Putamen (tissue), 1 donor: Measurements from ENCODE around the gene NCAPG2.
A peak's percentile ranks its signal among the peaks of the same experiment; 100 is the strongest.

ENCODE experiments used
- DNase-seq: peaks from one replicate; pipeline ENCODE4 v3.0.0-alpha.2; 2016; ENCODE audit warnings: low spot score

The NCAPG2 gene, protein sequence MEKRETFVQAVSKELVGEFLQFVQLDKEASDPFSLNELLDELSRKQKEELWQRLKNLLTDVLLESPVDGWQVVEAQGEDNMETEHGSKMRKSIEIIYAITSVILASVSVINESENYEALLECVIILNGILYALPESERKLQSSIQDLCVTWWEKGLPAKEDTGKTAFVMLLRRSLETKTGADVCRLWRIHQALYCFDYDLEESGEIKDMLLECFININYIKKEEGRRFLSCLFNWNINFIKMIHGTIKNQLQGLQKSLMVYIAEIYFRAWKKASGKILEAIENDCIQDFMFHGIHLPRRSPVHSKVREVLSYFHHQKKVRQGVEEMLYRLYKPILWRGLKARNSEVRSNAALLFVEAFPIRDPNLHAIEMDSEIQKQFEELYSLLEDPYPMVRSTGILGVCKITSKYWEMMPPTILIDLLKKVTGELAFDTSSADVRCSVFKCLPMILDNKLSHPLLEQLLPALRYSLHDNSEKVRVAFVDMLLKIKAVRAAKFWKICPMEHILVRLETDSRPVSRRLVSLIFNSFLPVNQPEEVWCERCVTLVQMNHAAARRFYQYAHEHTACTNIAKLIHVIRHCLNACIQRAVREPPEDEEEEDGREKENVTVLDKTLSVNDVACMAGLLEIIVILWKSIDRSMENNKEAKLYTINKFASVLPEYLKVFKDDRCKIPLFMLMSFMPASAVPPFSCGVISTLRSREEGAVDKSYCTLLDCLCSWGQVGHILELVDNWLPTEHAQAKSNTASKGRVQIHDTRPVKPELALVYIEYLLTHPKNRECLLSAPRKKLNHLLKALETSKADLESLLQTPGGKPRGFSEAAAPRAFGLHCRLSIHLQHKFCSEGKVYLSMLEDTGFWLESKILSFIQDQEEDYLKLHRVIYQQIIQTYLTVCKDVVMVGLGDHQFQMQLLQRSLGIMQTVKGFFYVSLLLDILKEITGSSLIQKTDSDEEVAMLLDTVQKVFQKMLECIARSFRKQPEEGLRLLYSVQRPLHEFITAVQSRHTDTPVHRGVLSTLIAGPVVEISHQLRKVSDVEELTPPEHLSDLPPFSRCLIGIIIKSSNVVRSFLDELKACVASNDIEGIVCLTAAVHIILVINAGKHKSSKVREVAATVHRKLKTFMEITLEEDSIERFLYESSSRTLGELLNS

DNA sequence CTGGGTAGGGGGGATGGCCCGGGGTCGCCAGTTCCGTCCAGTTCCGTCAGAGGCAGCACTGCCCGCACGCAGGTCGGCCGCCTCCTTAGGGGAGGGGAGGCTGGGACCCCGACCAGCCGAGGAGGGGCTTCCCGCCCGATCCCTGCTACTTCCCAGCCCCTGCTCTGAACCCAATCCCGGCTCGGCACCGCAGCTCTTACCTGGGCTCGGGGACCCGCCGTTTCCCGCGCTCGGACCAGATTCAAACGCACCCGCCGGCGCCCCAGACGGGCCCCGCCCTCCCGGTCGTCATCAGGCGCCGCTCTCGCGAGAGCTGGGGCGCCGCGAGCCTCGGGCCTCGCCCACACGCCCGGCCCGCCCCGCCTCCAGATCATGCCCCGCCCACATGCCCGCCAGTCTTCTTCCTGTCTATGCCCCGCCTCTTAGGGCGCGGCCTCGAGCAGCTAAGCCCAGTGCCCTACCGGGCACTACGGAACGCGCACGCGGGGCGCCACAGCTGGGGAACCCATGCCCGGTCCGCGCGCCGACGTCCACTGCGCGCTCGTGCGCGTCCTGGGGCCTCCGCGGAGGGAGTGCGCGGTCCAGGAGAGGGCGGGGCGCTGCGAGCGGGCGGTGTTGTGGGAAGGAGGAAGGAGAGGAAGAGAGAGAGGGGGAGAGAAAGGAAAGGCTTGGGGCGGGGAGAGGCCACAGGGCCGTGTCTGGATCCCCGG, at the start of gene NCAPG2:
Gene NCAPG2, minus strand, starts transcription at position 281 of the 710 bp plus-strand sequence. CDS start 2,905 bp downstream, outside the sequence.
- peak; percentile 98 for DNase-seq

DNA sequence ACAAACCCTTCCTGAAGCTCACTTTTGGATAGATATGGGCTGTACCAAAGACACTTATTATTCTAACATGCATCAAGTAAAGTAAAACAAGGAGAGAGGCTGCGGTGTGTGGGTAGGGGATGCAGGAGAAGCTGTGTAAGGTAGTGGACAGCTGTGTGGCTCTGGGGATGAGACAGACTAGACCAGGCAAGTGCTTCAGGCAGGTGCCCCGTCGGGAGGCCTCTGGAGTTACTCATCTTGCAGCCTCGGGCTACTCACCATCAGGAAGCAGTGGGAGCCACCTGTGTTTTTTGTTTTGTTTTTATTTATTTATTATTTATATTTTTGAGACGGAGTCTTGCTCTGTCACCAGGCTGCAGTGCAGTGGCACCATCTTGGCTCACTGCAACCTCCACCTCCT, 49.3 kb upstream of the NCAPG2 start:
- DNase-seq: no peak

DNA sequence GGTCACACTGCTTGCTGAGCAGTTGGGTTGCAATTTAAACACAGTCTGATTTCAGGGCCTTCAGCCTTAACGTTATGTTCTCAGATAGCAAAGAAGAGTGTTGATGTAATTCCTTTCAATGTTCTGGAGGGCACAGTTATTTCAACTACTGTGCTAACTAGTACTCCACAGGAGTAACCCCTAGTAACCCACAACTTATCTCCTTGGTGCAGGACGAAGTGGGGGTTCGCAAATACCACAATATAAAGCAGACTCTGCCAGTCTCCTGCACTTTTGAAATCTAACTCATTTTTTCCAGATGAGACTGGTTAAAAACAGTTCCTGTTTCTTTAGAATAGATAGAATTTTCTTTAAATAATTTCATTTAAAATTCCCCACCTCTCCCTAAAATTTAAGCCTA, 47.1 kb upstream of the NCAPG2 start:
- DNase-seq: no peak

DNA sequence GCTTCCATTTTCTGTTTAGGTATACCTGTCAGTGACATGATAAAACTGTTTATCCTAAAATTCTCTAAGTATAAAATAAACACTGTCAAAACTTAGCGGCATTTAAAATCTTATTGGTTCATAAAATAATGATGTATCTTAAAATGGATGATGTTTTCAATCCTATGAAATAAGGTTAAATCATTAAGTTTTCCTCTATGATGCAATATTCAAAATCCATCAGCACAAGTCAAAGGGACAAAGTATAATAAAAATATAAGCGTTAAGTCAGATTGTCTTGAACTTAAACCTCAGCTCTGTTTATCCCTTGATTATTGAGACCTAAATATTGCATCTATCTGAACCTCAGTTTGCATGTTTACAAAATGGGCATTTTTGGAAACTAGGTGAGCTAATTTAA, 46.6 kb upstream of the NCAPG2 start:
- no peak for DNase-seq

DNA sequence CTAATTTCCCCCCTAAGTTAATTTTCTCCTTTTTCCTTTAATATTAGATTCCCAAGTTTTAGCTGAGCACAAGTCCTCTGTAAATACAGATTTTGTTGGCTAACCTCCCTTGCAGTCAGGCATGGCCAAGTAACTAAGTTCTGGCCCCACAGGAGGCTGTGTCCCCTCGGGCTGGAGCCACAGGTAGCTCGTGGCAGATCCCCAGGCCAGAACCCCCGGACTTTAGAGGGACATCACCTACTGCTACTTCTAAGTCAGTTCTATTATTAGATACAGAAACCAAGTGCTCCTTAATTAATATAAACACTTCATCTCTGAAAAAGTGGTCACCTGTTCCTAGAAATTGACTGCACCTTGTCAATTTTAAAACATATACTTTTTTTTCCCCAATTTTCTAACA, 46.1 kb upstream of the NCAPG2 start:
- DNase-seq: no peak

DNA sequence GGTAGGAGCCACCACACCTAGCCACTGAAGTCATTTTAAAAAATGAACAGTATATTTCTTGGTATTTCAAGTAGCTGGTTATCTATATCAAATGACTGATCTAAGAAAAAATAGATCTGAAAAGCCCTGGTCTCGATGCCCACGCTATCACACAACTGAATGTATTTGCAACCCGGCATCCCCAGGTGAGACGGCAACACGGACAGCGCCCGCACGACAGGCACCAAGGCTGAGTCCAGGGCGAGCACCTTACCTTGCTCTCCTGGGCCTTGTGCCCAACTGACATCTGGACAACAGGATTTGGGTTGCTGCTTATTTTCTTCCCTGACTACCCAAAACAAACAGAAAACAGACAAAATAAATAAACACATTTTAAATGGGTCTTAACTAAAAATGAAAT, 44.8 kb upstream of the NCAPG2 start:
- DNase-seq: no peak

DNA sequence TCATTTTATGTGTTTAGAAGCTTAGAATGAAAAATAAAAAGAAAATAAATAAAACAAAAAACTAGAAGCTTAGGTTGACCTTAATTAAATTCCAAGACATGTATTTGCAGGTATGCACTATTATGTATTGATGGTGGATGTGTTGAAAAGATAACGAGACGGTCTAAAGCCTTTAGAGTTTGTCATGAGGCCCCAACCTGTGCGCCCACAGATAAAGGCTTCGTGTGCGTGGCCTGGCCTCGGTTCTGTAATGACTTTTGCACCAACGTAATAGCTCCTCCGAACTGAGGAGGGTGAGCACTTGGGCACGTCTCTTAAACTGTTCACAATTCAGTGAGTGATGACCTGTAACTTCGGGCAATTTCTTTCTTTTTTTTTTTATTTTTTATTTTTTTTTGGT, 43.7 kb upstream of the NCAPG2 start:
- DNase-seq: no peak

DNA sequence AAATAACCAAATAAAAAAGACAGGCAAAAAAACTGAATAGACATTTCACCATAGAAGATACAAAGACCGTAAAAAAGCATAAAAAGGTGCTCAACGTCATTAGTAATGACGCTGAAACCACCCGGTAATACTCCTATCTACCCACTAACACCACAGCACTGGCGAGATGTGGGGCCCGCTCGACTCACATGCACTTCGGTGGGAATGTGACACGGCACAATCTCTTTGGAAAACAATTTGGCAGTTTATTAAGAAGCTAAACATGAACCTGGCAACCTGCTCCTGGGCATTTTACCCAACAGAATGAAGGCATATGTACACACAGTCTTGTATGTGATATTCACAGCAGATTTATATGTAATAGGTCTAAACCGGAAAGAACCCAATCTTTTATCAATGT, 42.8 kb upstream of the NCAPG2 start:
- no peak for DNase-seq

DNA sequence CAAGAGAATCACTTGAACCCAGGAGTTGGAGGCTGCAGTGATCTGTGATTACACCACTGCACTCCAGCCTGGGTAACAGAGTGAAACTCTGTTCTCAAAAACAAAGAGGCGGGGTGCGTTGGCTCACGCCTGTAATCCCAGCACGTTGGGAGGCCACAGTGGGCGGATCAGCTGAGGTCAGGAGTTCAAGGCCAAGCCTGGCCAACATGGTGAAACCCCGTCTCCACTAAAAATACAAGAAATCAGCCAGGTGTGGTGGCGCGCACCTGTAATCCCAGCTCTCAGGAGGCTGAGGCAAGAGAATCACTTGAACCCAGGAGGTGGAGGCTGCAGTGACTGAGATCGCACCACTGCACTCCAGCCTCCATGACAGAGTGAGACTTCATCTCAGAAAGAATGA, 42.4 kb upstream of the NCAPG2 start:
- DNase-seq: no peak

DNA sequence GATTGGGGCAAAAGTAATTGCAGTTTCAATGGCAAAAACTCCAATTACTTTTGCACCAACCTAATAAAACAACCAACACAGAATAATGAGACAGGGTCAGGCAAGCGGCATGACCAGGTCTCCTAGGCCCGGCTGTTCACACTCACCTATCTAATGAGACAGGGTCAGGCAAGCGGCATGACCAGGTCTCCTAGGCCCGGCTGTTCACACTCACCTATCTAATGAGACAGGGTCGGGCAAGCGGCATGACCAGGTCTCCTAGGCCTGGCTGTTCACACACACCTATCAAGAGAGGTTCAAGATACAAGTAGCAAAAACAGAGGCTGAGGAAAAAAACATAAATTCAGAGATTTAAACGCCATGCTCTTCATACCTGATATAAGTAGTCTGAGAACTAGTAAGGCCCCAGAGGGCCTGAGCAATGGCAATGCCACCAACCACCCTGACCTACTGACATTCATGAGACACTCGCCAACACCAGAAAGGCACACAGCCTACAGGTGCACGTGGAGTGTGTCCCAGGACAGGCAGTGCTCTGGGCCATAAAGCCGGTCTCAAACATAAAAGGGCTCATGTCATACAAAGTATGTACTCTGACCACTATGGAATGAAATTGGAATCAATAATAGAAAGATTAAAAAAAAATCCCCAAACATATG, 40.6 kb upstream of the NCAPG2 start:
- no peak for DNase-seq

DNA sequence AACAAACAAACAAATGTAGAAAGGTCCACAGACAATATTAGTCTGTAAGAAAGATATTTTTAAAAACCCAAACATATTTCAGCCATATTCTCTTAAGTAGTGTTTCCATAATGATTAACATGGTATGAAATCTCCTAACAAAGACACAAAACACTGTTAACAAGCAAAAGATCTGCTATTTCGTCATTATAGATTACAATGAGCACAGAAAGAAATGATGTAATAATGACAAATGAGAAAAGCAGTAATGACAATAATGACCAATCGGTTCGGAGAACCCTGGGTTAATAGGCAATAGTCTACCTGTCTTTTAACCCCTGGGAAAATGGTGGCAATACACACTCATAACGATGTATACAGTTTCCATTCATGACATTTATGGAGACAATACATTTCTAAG, 39.5 kb upstream of the NCAPG2 start:
- no peak for DNase-seq

DNA sequence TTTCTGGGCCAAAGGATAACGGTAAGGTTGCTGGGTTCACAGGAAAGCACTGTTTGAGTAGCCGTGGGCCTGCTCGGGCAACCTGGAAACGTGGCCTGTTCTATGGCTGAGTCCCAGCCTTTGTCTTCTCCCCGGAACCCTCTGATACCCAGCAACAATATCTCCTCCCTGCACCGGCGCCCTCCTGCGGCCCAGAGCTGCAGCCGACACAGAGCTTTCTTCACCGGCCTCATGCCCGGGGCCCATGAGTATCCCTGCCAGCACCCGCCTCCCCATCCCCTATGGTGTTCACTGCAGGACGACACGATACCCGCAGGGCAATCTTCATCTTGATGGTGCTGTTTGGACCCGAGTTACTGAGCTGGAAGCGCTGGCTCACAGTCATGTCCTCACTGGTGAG, 38.6 kb upstream of the NCAPG2 start:
- DNase-seq: no peak

DNA sequence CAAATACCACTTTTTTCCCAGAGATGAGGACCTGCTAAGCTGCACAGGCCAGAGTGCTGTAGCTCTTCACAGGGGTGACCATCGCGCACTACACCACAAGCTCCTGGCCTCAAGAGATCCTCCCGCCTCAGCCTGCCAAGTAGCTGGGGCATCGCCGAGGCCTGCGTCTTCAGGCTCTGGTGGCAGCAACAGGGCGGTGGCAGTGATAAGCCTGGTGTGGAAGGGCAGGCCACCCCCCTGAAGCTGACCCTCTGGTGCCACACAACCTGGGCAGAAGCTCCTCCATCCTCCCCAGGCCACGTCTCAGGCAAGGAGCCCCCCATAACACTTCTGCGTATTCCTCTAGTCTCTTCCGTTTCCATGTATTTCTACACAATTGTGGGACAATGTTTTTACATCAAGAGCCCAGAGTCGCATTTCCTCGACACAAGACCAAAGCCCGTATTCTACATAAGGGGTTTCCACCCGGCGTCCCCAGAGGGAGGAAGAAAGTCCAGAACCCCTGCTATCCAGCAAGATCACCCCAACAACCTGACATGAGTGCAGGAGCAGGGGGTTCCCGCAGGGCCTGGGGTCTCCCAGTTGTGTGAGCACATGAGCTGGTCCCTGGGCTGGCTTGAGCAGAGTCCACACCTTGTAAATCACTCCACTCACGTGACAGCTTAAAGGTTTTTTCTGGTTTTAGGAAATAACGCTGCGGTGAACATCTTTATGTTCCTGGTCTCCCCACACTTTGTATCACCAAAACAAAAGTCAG, 37.6 kb upstream of the NCAPG2 start:
- no peak for DNase-seq

DNA sequence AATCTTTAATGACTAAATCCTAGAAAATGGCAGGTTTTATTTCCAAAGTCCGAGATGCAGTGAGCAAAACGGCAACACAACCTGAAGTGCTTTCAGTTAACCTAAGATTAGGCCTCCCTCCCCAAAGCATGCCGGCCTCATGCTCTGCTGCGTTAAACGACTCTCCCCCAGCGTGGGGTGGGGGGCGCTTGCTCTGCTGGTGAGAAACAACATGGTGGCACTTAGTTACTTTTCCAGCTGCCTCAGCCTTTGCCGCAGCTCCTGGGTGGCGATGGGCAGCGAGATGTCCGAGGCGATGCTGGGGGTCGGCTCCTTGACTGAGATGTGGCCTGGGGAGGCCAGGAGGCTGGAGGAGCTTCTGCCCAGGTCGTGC, 36.7 kb upstream of the NCAPG2 start:
- no peak for DNase-seq

DNA sequence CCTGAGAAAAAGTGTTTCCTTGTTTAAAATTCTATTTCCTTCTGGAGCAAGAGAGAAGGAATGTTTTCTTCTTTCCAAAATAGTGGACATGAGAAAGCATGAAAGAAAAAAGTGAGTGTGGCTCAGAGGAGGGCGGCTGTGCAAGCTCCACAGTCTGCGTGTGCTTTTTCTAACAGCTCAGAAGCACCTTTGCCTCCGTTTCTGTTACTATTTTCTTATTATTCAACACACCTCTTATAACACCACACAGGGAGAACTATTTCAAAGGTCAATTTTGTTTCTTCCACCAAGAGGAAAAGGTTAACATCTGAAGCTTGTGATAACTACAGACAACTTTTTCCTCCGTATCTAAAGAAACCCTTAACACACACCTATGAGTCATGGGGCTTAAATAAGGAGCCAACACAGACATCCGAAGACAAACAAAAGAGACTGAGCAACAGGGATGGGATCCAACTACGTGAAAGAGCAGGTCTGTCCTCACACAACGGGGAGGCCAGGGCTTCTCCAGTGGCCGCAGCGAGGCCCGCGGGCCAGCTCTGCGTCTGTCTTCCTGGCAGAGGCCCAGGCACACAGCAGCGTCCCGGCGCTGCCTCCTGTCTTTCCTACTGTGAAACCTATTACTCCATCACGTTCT, 36.2 kb upstream of the NCAPG2 start:
- DNase-seq: no peak

DNA sequence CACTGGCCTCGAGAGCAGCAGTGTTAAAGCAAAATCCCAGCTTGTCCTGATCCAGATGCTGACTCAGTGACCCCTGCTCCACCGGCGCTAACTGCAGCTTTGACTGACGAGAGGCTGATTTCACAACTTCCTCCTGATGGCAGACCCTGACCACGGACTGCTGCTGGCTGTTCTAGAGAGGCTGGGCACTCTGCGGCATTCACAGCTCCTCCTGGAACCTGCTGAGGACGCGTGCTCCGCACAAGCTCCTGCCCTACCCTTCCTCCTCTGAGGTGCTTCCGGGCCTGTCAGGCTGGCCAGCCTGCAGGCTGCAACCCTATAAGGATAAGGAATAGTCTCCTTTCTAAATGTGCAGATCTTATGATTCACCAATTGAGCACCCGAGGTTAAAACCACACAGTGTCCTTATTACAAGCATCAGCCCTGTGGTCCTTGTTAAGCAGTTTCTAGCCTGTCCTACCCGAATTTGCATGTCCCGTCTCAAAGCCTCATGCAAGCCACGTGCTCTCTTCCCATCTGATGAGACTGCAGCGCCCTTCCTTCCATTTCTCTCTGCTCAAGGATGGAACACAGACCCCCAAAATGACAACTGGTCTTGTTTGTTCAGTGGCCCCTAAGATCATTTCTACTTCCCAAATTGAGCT, 35.5 kb upstream of the NCAPG2 start:
- DNase-seq: no peak

DNA sequence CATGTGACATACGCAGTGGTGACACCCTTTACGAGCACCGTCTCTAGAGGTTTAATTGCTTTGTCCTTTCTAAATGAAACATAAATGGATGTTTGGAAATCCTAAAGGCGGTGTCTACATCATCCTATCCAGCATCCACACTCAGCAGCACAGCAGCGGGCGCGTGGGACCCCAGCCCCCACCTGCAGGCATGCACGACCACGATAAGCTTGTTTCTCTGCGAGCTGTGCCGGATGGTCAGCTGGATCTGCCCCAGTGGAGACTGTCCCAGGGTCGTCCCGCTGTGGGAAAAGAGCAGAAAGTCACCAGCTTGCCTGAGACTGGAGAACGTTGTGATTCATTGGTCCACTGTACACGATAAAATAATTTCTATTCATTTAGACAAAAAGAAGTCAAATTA, 34.2 kb upstream of the NCAPG2 start:
- no peak for DNase-seq

DNA sequence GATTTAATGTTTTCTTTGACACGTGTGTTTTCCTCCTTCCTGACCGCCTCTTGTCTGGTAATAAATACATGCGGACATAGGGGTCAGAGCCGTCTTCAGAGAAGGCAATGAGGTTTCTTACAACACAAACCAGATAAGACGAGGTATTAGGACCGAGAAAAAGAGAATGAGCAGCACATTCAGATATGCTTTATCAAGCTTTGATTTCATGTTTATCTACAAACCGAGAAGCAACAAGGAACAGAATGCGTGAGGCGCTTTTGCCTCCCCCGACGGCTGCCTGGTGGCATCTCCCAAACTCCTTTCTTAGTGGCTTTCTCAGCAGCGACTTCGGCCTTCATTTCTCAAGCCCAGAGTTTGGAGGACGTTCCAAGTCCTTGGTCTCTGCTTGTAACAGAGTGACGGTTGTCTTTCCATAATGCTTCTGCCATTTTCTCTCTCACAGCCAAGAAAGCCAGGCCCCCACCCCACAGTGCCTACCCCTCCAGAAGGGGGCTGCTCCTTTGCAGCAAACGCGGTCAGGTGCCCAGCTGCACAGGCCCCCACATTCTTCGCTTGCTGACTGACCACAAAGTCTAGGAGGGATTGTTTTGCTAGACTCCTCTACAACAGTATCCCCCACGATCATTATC, 32.6 kb upstream of the NCAPG2 start:
- no peak for DNase-seq

DNA sequence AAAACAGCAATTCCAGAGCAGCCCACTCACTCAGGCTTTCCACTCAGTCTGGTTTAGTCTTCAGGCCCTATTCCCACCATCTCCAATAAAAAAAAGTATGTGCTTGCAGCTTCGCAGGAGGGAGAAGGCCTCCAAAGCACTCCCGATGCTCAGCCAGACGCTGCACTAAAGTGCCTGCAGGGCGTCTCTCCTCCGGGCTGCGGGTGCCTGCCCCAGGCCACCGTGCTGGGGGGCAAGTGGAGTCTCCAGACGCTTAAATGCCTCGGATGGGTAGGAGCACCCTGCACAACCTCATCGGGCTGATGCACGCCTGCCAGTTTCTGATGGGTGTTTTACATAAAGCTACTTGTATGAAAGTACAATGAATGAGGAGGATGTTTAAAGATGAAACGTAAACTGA, 31.3 kb upstream of the NCAPG2 start:
- no peak for DNase-seq
